SK-N-SH treated with all-trans-retinoic acid at 6 μM for 48 hours (cell line): Measurements from ENCODE around the gene CYB5B.

Experiments used
- ATAC-seq: fragments of 200-7000 bp; cut with Tn5 transposase; 3 replicates; pipeline ENCODE4 v1.9.1; 2020; ENCODE audit warnings: mild to moderate bottlenecking, moderate library complexity
- ARNTL ChIP-seq: fragments of 450-650 bp; formaldehyde crosslinking; IDR thresholded peaks from 2 replicates; pipeline ENCODE4 v1.5.0; 2020; ENCODE audit warnings: low read depth, mild to moderate bottlenecking, moderate library complexity, borderline replicate concordance
- BACH2 ChIP-seq: fragments of 250-450 bp; sonication (Bioruptor Pico); IDR thresholded peaks from 2 replicates; pipeline ENCODE4 v1.9.0; 2021; ENCODE audit warnings: mild to moderate bottlenecking, borderline replicate concordance
- CREB5 ChIP-seq: fragments of 250-450 bp; sonication (Bioruptor Pico); IDR thresholded peaks from 2 replicates; pipeline ENCODE4 v1.5.1; 2020; ENCODE audit warnings: low read depth, mild to moderate bottlenecking, moderate library complexity
- CSDC2 ChIP-seq: fragments of 250-450 bp; sonication (Bioruptor Pico); IDR thresholded peaks from 2 replicates; pipeline ENCODE4 v1.5.0; 2020; ENCODE audit warnings: mild to moderate bottlenecking, moderate library complexity
- ESRRG ChIP-seq: fragments of 250-450 bp; sonication (Bioruptor Pico); IDR thresholded peaks from 2 replicates; pipeline ENCODE4 v1.6.1; 2021; ENCODE audit warnings: mild to moderate bottlenecking
- ISL1 ChIP-seq: fragments of 250-450 bp; sonication (Bioruptor Pico); IDR thresholded peaks from 2 replicates; pipeline ENCODE4 v2.1.2; 2022; ENCODE audit warnings: mild to moderate bottlenecking, moderate library complexity
- OSR1 ChIP-seq: fragments of 250-450 bp; sonication (Bioruptor Pico); IDR thresholded peaks from 2 replicates; pipeline ENCODE4 v1.8.0; 2022; ENCODE audit warnings: moderate library complexity, mild to moderate bottlenecking, inconsistent platforms
- PPARA ChIP-seq: fragments of 250-450 bp; sonication (Bioruptor Pico); IDR thresholded peaks from 2 replicates; pipeline ENCODE4 v1.5.0; 2020; ENCODE audit warnings: mild to moderate bottlenecking, borderline replicate concordance
- RARB ChIP-seq: fragments of 250-450 bp; sonication (Bioruptor Pico); IDR thresholded peaks from 2 replicates; pipeline ENCODE4 v1.8.0; 2021; ENCODE audit warnings: mild to moderate bottlenecking, moderate library complexity
- SNAI2 ChIP-seq: fragments of 250-450 bp; sonication (Bioruptor Pico); IDR thresholded peaks from 2 replicates; pipeline ENCODE4 v1.5.0; 2020; ENCODE audit warnings: mild to moderate bottlenecking, moderate library complexity
- TCF4 ChIP-seq: fragments of 250-450 bp; sonication (Bioruptor Pico); IDR thresholded peaks from 2 replicates; pipeline ENCODE4 v1.8.0; 2021; ENCODE audit warnings: mild to moderate bottlenecking, moderate library complexity, borderline replicate concordance
- TOX ChIP-seq: fragments of 250-450 bp; sonication (Bioruptor Pico); IDR thresholded peaks from 2 replicates; pipeline ENCODE4 v1.8.0; 2021; ENCODE audit warnings: mild to moderate bottlenecking, moderate library complexity, borderline replicate concordance
- ZFP3 ChIP-seq: fragments of 250-450 bp; sonication (Bioruptor Pico); IDR thresholded peaks from 2 replicates; pipeline ENCODE4 v1.5.0; 2020; ENCODE audit warnings: mild to moderate bottlenecking, moderate library complexity
- ZFP30 ChIP-seq: fragments of 450-650 bp; formaldehyde crosslinking; IDR thresholded peaks from 2 replicates; pipeline ENCODE4 v1.5.0; 2022; ENCODE audit warnings: mild to moderate bottlenecking, moderate library complexity
- ZNF565 ChIP-seq: fragments of 450-650 bp; formaldehyde crosslinking; conservative IDR thresholded peaks from 2 replicates; pipeline ENCODE4 v1.5.0; 2020; ENCODE audit warnings: low read depth, mild to moderate bottlenecking, moderate library complexity
- ZNF70 ChIP-seq: fragments of 450-650 bp; formaldehyde crosslinking; IDR thresholded peaks from 2 replicates; pipeline ENCODE4 v1.5.0; 2020; ENCODE audit warnings: mild to moderate bottlenecking, moderate library complexity
- ZNF8 ChIP-seq: fragments of 450-650 bp; formaldehyde crosslinking; IDR thresholded peaks from 2 replicates; pipeline ENCODE4 v1.5.0; 2020; ENCODE audit warnings: mild to moderate bottlenecking, moderate library complexity
- TF ChIP-seq, protein P1 (sequence below): fragments of 250-450 bp; sonication (Bioruptor Pico); IDR thresholded peaks from 2 replicates; pipeline ENCODE4 v1.5.1; 2021; ENCODE audit warnings: mild to moderate bottlenecking, moderate library complexity
- TF ChIP-seq, protein P2 (sequence below): fragments of 250-450 bp; sonication (Bioruptor Pico); IDR thresholded peaks from 2 replicates; pipeline ENCODE4 v1.5.0; 2020; ENCODE audit warnings: mild to moderate bottlenecking, moderate library complexity
- TF ChIP-seq, protein P3 (sequence below): fragments of 250-450 bp; sonication (Bioruptor Pico); IDR thresholded peaks from 2 replicates; pipeline ENCODE4 v1.8.0; 2020; ENCODE audit warnings: mild to moderate bottlenecking, moderate library complexity, borderline replicate concordance
- TF ChIP-seq, protein P4 (sequence below): fragments of 250-450 bp; sonication (Bioruptor Pico); IDR thresholded peaks from 2 replicates; pipeline ENCODE4 v1.8.0; 2021; ENCODE audit warnings: low read depth, mild to moderate bottlenecking, moderate library complexity, borderline replicate concordance

Gene CYB5B

DNA sequence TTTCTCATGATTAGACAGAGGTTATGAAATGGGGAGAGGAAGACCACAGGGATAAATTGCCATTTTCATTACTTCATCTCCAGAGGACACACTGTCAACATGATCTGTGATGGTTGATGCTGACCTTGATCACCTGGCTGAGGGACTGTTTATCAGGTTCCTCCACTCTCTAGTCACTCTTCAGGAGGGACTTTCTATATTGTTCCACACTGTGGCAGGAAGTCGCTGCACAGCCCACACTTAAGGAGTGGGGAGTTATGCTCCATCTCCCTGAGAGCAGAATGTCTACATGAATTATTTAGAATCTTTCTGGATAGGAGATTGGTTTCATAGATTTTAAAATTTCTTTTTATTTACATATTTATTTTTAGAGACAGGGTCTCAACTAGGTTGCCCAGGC is 46.7 kb downstream of the CYB5B start:
- TF ChIP-seq ZNF8 (CRISPR knock-in tag) (no peak), BACH2 (CRISPR knock-in tag) (no peak), PPARA (CRISPR knock-in tag) (no peak), ZFP30 (CRISPR knock-in tag) (no peak), ISL1 (no peak), ESRRG (CRISPR knock-in tag) (no peak), TCF4 (no peak)
- TF ChIP-seq, protein P1, sequence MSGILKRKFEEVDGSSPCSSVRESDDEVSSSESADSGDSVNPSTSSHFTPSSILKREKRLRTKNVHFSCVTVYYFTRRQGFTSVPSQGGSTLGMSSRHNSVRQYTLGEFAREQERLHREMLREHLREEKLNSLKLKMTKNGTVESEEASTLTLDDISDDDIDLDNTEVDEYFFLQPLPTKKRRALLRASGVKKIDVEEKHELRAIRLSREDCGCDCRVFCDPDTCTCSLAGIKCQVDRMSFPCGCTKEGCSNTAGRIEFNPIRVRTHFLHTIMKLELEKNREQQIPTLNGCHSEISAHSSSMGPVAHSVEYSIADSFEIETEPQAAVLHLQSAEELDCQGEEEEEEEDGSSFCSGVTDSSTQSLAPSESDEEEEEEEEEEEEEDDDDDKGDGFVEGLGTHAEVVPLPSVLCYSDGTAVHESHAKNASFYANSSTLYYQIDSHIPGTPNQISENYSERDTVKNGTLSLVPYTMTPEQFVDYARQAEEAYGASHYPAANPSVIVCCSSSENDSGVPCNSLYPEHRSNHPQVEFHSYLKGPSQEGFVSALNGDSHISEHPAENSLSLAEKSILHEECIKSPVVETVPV: no peak
- no peak for ATAC-seq

GRCh38 chr16:69474408-69474807 is 50.0 kb downstream of the CYB5B start:
- no peak for ATAC-seq
- TF ChIP-seq, protein P1: no peak
- TF ChIP-seq RARB (CRISPR knock-in tag) (no peak), ARNTL (CRISPR knock-in tag) (no peak), ZFP3 (CRISPR knock-in tag) (no peak), ZNF8 (CRISPR knock-in tag) (no peak), BACH2 (CRISPR knock-in tag) (no peak), ZNF565 (no peak), ZNF70 (no peak)
- TF ChIP-seq, protein P2, sequence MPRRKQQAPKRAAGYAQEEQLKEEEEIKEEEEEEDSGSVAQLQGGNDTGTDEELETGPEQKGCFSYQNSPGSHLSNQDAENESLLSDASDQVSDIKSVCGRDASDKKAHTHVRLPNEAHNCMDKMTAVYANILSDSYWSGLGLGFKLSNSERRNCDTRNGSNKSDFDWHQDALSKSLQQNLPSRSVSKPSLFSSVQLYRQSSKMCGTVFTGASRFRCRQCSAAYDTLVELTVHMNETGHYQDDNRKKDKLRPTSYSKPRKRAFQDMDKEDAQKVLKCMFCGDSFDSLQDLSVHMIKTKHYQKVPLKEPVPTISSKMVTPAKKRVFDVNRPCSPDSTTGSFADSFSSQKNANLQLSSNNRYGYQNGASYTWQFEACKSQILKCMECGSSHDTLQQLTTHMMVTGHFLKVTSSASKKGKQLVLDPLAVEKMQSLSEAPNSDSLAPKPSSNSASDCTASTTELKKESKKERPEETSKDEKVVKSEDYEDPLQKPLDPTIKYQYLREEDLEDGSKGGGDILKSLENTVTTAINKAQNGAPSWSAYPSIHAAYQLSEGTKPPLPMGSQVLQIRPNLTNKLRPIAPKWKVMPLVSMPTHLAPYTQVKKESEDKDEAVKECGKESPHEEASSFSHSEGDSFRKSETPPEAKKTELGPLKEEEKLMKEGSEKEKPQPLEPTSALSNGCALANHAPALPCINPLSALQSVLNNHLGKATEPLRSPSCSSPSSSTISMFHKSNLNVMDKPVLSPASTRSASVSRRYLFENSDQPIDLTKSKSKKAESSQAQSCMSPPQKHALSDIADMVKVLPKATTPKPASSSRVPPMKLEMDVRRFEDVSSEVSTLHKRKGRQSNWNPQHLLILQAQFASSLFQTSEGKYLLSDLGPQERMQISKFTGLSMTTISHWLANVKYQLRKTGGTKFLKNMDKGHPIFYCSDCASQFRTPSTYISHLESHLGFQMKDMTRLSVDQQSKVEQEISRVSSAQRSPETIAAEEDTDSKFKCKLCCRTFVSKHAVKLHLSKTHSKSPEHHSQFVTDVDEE (CRISPR knock-in tag): no peak

DNA sequence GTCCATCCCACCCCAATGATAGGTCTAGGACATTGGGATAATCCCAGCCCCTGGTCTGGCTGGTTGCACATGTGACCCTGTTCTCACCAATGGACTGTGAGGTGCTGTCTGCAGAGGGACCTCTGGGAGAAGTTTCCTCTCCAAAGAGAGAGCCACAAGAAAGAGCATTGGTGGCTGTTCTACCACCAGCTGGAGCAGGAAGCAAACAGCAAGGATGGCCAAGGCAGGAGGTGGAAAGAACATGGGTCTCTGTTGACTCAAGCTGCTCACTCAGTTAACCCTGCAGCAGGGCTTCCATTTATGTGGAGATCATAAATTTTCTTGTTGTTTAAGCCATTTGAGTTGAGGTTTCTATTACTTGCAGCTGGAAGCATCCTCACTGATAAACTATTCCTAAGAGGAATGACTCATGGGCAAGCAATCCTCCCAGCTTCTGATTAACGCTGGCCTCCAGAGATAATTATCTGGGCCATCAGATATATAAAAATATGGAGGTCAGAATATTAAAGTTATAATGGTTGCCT is 52.6 kb downstream of the CYB5B start:
- ATAC-seq: peak; percentile 87
- TF ChIP-seq, protein P3, sequence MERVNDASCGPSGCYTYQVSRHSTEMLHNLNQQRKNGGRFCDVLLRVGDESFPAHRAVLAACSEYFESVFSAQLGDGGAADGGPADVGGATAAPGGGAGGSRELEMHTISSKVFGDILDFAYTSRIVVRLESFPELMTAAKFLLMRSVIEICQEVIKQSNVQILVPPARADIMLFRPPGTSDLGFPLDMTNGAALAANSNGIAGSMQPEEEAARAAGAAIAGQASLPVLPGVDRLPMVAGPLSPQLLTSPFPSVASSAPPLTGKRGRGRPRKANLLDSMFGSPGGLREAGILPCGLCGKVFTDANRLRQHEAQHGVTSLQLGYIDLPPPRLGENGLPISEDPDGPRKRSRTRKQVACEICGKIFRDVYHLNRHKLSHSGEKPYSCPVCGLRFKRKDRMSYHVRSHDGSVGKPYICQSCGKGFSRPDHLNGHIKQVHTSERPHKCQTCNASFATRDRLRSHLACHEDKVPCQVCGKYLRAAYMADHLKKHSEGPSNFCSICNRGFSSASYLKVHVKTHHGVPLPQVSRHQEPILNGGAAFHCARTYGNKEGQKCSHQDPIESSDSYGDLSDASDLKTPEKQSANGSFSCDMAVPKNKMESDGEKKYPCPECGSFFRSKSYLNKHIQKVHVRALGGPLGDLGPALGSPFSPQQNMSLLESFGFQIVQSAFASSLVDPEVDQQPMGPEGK (CRISPR knock-in tag): no peak
- TF ChIP-seq ISL1: peak; percentile 82

GRCh38 chr16:69477546-69477945 is 53.1 kb downstream of the CYB5B start:
- no peak for TF ChIP-seq ESRRG (CRISPR knock-in tag)
- TF ChIP-seq, protein P1: no peak
- no peak for TF ChIP-seq ZFP3 (CRISPR knock-in tag)
- TF ChIP-seq, protein P3 (CRISPR knock-in tag): no peak
- TF ChIP-seq TOX (CRISPR knock-in tag): no peak
- TF ChIP-seq, protein P4, sequence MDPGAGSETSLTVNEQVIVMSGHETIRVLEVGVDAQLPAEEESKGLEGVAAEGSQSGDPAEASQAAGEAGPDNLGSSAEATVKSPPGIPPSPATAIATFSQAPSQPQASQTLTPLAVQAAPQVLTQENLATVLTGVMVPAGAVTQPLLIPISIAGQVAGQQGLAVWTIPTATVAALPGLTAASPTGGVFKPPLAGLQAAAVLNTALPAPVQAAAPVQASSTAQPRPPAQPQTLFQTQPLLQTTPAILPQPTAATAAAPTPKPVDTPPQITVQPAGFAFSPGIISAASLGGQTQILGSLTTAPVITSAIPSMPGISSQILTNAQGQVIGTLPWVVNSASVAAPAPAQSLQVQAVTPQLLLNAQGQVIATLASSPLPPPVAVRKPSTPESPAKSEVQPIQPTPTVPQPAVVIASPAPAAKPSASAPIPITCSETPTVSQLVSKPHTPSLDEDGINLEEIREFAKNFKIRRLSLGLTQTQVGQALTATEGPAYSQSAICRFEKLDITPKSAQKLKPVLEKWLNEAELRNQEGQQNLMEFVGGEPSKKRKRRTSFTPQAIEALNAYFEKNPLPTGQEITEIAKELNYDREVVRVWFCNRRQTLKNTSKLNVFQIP (CRISPR knock-in tag): no peak; the same call in 1 of the 2 replicates
- TF ChIP-seq CREB5 (CRISPR knock-in tag): no peak
- TF ChIP-seq OSR1 (CRISPR knock-in tag): no peak
- TF ChIP-seq ZNF565: no peak
- TF ChIP-seq CSDC2 (CRISPR knock-in tag): no peak
- no peak for TF ChIP-seq SNAI2 (CRISPR knock-in tag)
- ATAC-seq: peak; percentile 50
